SK-N-SH (cell line): ENCODE measurements around the gene MAB21L3. TPM values are rescaled to one million over a fixed set of nuclear protein-coding genes. Genes with fewer than 3 reads are reported as not detected.

Experiments used
- CTCF ChIA-PET: fragments of 300-600, 350-600 bp; formaldehyde crosslinking; extraction: SDS; loops from one replicate; lab custom pipeline; 2021; lab: Yijun Ruan, JAX
- POLR2A ChIA-PET: fragments of 350-600 bp; sonication (Branson Sonifier 250); formaldehyde crosslinking; extraction: SDS; loops from one replicate; lab custom pipeline; 2020; ENCODE audit warnings: antibody characterized with exemption, inconsistent platforms; lab: Yijun Ruan, JAX
- DNase-seq: peaks from one replicate; pipeline ENCODE4 v3.0.0; 2012
- H2AFZ ChIP-seq: fragments of 200-600 bp; sonication (generic); 2 replicates; pipeline ENCODE4 v1.8.1; 2016; ENCODE audit warnings: antibody characterized with exemption, mild to moderate bottlenecking, low read depth
- H3F3A ChIP-seq: fragments of 200-600 bp; sonication (generic); replicated peaks from 2 replicates; pipeline ENCODE3; 2016; ENCODE audit warnings: antibody characterized with exemption, mild to moderate bottlenecking; ENCODE audit not compliant: insufficient read depth
- H3K27ac ChIP-seq, 2 experiments: fragments of 200-500 bp in 1 of 2; fragments of 200-600 bp in 1 of 2; sonication (Bioruptor generic) in 1 of 2; sonication (generic), shearing (Covaris generic) in 1 of 2; 2 replicates each; pipeline versions ENCODE4 v1.5.1 to v1.6.1; 2014 to 2016; ENCODE audit warnings: low read depth in 2 of 2, inconsistent platforms in 1 of 2, low read length in 1 of 2, mild to moderate bottlenecking in 1 of 2, mixed read lengths in 1 of 2
- H3K27me3 ChIP-seq: fragments of 200-600 bp; sonication (generic), shearing (Covaris generic); 2 replicates; pipeline ENCODE4 v1.6.1; 2016; ENCODE audit warnings: mixed run types; ENCODE audit not compliant: insufficient read depth
- H3K36me3 ChIP-seq, 2 experiments: fragments of 200-500 bp in 1 of 2; fragments of 200-600 bp in 1 of 2; sonication (Bioruptor generic) in 1 of 2; sonication (generic) in 1 of 2; replicated peaks in 1 of 2; 2 replicates each; pipeline versions ENCODE3 to v1.5.1; 2014 to 2016; ENCODE audit warnings: low read length in 1 of 2, mild to moderate bottlenecking in 1 of 2; ENCODE audit not compliant: insufficient read depth in 2 of 2, control insufficient read depth in 1 of 2
- H3K4me1 ChIP-seq, 2 experiments: fragments of 200-500 bp in 1 of 2; fragments of 200-600 bp in 1 of 2; sonication (Bioruptor generic) in 1 of 2; sonication (generic), shearing (Covaris generic) in 1 of 2; 2 replicates each; pipeline versions ENCODE4 v1.5.1 to v1.6.1; 2014 to 2016; ENCODE audit warnings: low read depth in 1 of 2, low read length in 1 of 2, mixed run types in 1 of 2; ENCODE audit not compliant: insufficient read depth in 2 of 2, control insufficient read depth in 1 of 2
- H3K4me2 ChIP-seq: fragments of 200-600 bp; sonication (generic), shearing (Covaris generic); 2 replicates; pipeline ENCODE4 v1.6.1; 2017; ENCODE audit warnings: mixed run types
- H3K4me3 ChIP-seq, 2 experiments: fragments of 200-500 bp in 1 of 2; fragments of 200-600 bp in 1 of 2; sonication (Bioruptor generic) in 1 of 2; sonication (generic), shearing (Covaris generic) in 1 of 2; 2 replicates each; pipeline versions ENCODE4 v1.5.1 to v1.8.1; 2014 to 2016; ENCODE audit warnings: low read depth in 2 of 2, inconsistent platforms in 1 of 2, low read length in 1 of 2, mild to moderate bottlenecking in 1 of 2, mixed read lengths in 1 of 2, moderate library complexity in 1 of 2
- H3K79me2 ChIP-seq: fragments of 200-600 bp; sonication (generic); 2 replicates; pipeline ENCODE4 v1.8.1; 2017; ENCODE audit warnings: mild to moderate bottlenecking; ENCODE audit not compliant: insufficient read depth
- H3K9ac ChIP-seq: fragments of 200-600 bp; sonication (generic); 2 replicates; pipeline ENCODE4 v1.6.1; 2017; ENCODE audit warnings: mixed run types
- H3K9me2 ChIP-seq: fragments of 200-600 bp; sonication (generic); 2 replicates; pipeline ENCODE4 v1.6.1; 2017; ENCODE audit warnings: mixed run types
- H3K9me3 ChIP-seq: fragments of 200-600 bp; sonication (generic); 2 replicates; pipeline ENCODE4 v1.6.1; 2017; ENCODE audit warnings: mixed run types, mild to moderate bottlenecking, moderate library complexity
- H4K20me1 ChIP-seq: fragments of 200-600 bp; sonication (generic); 2 replicates; pipeline ENCODE4 v1.6.1; 2017; ENCODE audit warnings: mild to moderate bottlenecking, mixed run types; ENCODE audit not compliant: insufficient read depth
- CTCF ChIP-seq: fragments of 200-600 bp; sonication (generic); IDR thresholded peaks from 2 replicates; pipeline ENCODE4 v1.6.1; 2017; ENCODE audit warnings: antibody characterized with exemption, mild to moderate bottlenecking, moderate library complexity
- EP300 ChIP-seq, 2 experiments: IDR thresholded peaks; 2 replicates each; pipeline versions ENCODE4 v1.4.0 to v1.6.1; 2012; ENCODE audit warnings: borderline replicate concordance in 1 of 2, low read depth in 1 of 2, low read length in 1 of 2
- EZH2phosphoT487 ChIP-seq: fragments of 200-600 bp; sonication (generic); IDR thresholded peaks from 2 replicates; pipeline ENCODE4 v1.6.1; 2017; ENCODE audit warnings: low read depth, mixed run types, mild to moderate bottlenecking, antibody characterized with exemption, moderate library complexity, borderline replicate concordance
- FOXJ3 ChIP-seq: sonication (generic); formaldehyde crosslinking; IDR thresholded peaks from 2 replicates; pipeline ENCODE4 v1.5.1; 2020; ENCODE audit warnings: mild to moderate bottlenecking, missing genetic modification reagents
- FOXM1 ChIP-seq: IDR thresholded peaks from 2 replicates; pipeline ENCODE4 v1.4.0; 2012; ENCODE audit warnings: low read depth, mild to moderate bottlenecking
- GATA2 ChIP-seq: sonication (generic); formaldehyde crosslinking; IDR thresholded peaks from 2 replicates; pipeline ENCODE4 v1.5.0; 2020; ENCODE audit warnings: mild to moderate bottlenecking, missing genetic modification reagents
- MXI1 ChIP-seq: IDR thresholded peaks from 2 replicates; pipeline ENCODE4 v1.6.1; 2012; ENCODE audit warnings: mild to moderate bottlenecking, low read depth, low read length, improper control_type of control experiment
- RAD21 ChIP-seq: IDR thresholded peaks from 2 replicates; pipeline ENCODE4 v1.6.1; 2012; ENCODE audit warnings: mild to moderate bottlenecking, low read length
- RCOR1 ChIP-seq: fragments of 150-350 bp; IDR thresholded peaks from 2 replicates; pipeline ENCODE4 v1.6.1; 2017; ENCODE audit warnings: antibody characterized with exemption, low read length
- REST ChIP-seq: IDR thresholded peaks from 2 replicates; pipeline ENCODE4 v1.6.1; 2012; ENCODE audit warnings: mild to moderate bottlenecking, low read depth, low read length, moderate library complexity
- RFX5 ChIP-seq: IDR thresholded peaks from 2 replicates; pipeline ENCODE4 v1.6.1; 2012; ENCODE audit warnings: mild to moderate bottlenecking, improper control_type of control experiment, low read length
- RXRA ChIP-seq: IDR thresholded peaks from 2 replicates; pipeline ENCODE4 v1.4.0; 2012; ENCODE audit warnings: low read depth, mild to moderate bottlenecking, borderline replicate concordance
- SIN3A ChIP-seq: IDR thresholded peaks from 2 replicates; pipeline ENCODE4 v1.6.1; 2012; ENCODE audit warnings: low read depth, mild to moderate bottlenecking, low read length, moderate library complexity, borderline replicate concordance
- SMC3 ChIP-seq: IDR thresholded peaks from 2 replicates; pipeline ENCODE4 v1.6.1; 2012; ENCODE audit warnings: low read depth, low read length, improper control_type of control experiment
- TAF1 ChIP-seq: IDR thresholded peaks from 2 replicates; pipeline ENCODE4 v1.6.1; 2012; ENCODE audit warnings: low read depth, mild to moderate bottlenecking, low read length, moderate library complexity, borderline replicate concordance
- TEAD4 ChIP-seq: IDR thresholded peaks from 2 replicates; pipeline ENCODE4 v1.4.0; 2012; ENCODE audit warnings: mild to moderate bottlenecking, borderline replicate concordance; ENCODE audit not compliant: insufficient read depth
- WGBS: methylation state at CpG from one replicate; pipeline ENCODE4 v1.1.6; 2017; ENCODE audit warnings: low lambda C conversion rate; 5-methylcytosine and 5-hydroxymethylcytosine counted together
- polyA plus RNA-seq, 3 experiments: library from polyadenylated mRNA; depleted of rRNA; stranded (reverse); fragments of >200 nt; gene quantifications; 2 replicates each; pipeline ENCODE4 v1.2.3, GENCODE V29; 2012

MAB21L3 gene
- polyA plus RNA-seq, 1 of the 3 experiments (the other 2 are of a cell fraction): not detected

DNA sequence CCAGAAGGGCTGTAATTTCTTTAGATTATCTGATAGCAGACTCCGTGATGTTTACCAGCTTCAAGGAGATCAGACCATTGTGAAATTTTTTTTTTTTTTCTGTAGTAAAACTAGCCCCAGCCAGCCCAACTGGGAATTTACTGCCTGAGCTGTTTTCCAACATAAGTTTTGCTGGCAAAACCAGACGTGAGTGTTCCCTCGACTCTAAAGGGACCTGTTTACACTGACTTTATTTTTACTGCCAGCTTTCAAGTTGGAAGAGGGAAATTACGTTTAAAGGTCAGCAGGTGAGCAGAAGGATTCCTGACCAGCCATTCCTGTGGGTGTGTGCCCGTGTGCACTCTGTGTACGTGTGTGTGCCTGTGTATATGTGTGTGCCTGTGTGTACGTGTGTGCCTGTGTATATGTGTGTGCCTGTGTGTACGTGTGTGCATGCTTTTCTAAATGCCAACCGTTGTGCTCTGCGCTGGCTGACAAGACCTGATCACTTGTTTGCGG lies 374 bp downstream of the MAB21L3 start (continued):
- TF ChIP-seq REST (no peak), TAF1 (no peak), GATA2 (CRISPR knock-in tag) (no peak), MXI1 (no peak)

GRCh38 chr1:116112388-116113140 lies 1.4 kb downstream of the MAB21L3 start:
- Histone ChIP-seq H3K27ac (no peak overlapping the region), H3F3A (no peaks in the 10 kb centered on the region), H4K20me1 (no peaks in the 10 kb centered on the region), H3K27me3 (no peaks in the 10 kb centered on the region), H3K9me2 (no peaks in the 10 kb centered on the region), H3K9ac (no peak overlapping the region), H3K9me3 (no peaks in the 10 kb centered on the region), H3K4me3 (no peak overlapping the region), H3K79me2 (no peaks in the 10 kb centered on the region), H3K4me2 (no peak overlapping the region), H3K36me3 (no peaks in the 10 kb centered on the region), H2AFZ (no peak overlapping the region), H3K4me1 (peaks cover 6% of the 10 kb centered on the region in 2 experiments; a peak in 3 of 4 replicates)
- POLR2A ChIA-PET: no interaction called here
- WGBS: 31% methylated on average over 4 of the region's 4 CpGs
- TF ChIP-seq RFX5 (no peak), SMC3 (no peak), RXRA (no peak), FOXJ3 (no peak), EP300 (IDR thresholded peaks at IDR 0.05; ENCODE audit: borderline replicate concordance in 1 of 2, low read depth in 1 of 2, low read length in 1 of 2) (no peak), CTCF (no peak), FOXM1 (no peak), EZH2phosphoT487 (no peak), RCOR1 (no peak), RAD21 (no peak), TEAD4 (no peak), SIN3A (no peak), GATA2 (CRISPR knock-in tag) (no peak)
- CTCF ChIA-PET: interaction anchor here (1.9 to 3.5 kb wide), 2 partner anchors 27 to 373 kb away, joined by 5 to 17 read pairs; no protein-coding TSS in a partner anchor
- no peak for DNase-seq
